ENCODE measurements around the gene NPAS2.

The NPAS2 gene

DNA sequence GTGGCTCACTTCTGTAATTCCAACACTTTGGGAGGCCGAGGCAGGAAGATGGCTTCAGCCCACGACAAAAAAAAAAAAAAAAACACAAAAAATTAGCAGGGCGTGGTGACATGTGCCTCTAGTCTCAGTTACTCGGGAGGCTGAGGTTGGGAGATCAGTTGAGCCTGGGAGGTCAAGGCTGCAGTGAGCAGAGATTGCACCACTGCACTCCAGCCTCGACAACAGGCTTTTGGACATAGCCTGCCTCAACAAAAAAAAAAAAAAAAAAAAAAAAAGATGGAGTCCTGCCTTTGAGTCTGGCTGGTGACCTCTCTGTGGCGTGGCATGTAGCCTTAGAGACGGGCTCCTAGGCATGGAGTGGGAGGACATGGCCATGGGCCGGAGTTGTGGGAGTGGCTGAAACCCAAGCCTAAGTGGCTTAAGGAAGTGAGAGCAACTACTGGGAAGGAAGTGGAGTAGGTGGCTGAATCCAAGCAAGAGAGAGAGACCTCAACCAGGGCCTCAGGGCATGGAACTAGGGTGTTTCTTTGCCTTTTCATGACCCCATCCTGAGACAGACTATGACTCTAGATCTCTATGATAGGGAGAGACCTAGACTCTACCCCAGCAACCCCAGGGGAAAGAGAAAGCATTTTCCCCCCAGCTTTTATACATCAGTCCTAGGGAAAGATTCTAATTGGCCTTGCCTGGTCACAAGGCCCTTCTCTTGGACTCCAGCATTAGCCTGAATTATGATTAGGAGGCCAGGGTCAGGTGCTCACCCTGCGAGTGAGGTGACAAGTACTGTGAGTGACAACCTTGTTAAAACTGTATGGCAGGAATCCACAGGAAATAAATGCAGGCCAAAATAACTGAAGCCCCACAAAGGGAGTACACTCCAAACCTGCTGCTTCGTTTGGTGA is 34.2 kb downstream of the NPAS2 start:
- DNase-seq (ENCODE audit: low read depth), result no peak

DNA sequence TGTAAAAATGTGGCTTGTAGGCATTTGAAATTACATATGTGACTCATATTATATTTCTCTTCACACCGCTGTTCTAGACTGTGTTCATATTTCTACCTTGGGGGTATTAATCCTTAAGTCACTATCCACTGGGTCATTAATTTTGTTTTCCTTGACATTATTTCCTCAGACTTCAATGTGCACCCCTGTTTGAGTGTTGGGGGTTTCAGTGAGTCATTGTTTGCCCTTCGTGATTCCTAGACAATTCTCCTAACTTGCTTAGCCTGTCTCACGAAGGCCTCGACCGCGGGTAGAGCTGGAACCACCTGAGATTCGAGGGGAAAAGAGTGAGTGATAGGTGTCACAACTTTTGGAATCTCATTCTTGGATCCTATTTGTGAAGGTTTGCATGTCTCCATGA is 35.1 kb downstream of the NPAS2 start:
- no peak for DNase-seq (ENCODE audit: low read depth)

DNA sequence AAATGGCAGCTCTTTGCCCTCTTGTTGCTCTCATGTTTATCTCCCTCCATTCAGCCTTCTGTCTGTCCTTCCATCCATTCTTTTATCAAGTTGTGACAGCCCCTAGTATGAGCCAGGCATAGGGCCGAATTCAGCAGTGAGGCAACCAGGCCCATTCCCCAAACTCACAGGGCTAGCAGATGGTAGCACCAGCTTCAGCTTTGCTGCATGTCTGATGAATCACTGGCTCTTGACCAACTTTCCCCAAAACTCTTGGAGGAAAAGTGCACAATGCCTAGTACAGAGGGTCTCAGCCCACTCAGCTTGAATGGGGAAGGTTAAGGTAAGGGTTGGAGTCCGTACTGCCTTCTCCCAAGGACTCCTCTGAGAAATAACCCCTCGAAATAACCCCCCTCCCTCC is 35.7 kb downstream of the NPAS2 start:
- DNase-seq (ENCODE audit: low read depth), result no peak

DNA sequence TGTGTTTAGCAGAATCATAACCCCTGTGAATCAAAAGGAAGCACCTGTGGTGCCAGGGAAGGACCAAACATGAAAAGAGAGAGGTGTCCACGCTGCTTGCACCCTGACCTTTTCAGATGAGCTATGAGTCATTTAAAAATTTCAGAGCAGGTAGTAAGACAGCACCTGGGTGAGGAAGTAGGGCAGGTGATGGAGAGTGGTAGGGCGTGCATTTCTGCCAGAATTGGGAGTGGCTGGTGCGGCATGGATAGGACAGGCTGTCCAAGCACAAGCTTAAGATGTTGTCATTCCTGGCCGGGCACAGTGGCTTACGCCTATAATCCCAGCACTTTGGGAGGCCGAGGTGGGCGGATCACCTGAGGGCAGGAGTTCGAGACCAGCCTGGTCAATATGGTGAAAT is 36.8 kb downstream of the NPAS2 start:
- no peak for DNase-seq (ENCODE audit: low read depth)

DNA sequence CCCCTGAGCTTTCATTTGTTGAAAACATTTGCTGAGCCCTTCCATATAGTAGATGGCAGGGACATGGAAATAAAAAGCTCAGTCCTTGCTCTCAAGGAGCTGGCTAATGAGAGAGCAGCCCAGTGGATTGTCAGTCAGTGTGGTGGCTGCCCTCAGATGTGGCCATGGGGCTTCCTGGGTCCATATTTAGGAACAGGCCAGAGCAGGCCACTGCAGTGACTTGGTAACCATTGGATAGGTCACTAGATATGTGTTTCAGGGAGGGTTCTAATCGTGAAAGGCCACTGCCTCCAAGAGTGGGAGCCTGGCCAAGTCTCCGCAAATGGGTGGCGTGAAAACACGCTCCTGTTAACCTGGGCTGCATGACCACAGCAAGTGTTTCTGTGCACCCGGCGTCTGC is 37.4 kb downstream of the NPAS2 start:
- DNase-seq (ENCODE audit: low read depth), result no peak

DNA sequence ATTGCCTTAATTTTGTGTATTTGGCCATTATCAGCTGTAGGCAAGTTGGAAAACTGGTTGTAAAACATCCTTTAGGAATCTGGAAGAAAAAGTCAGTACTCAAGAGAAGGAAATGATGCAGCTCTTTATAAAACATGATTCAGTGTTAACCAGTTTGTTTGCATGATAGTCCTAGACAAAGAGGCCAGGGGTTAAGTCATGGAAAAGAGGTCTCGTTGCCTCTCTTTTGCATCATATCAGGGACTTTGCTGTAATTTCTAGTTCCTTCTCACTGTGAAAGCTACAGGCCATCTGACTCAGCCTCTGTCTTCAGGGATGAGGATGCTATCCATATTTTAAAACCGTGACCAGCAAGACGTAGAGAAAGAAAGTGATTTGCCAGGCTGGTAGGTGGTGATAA is 38.0 kb downstream of the NPAS2 start:
- DNase-seq (ENCODE audit: low read depth), result no peak

DNA sequence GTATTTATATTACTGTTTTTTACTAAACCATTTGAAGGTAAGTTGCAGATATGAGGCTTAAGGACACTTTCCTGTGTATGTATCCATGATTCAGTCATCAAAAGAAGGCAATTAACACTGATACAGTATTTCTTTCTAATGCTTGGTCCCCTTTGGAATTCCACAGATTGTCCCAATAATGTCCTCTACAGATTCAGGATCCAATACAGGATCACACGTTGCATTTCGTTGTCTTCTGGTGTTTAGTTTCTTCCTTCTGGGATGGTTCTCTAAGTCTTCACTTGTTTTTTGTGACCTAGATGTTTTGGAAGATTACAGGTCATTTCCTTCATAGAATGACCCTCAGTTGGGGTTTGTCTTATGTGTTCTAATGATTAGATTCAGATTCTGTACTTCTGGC is 40.0 kb downstream of the NPAS2 start:
- no peak for DNase-seq (ENCODE audit: low read depth)

DNA sequence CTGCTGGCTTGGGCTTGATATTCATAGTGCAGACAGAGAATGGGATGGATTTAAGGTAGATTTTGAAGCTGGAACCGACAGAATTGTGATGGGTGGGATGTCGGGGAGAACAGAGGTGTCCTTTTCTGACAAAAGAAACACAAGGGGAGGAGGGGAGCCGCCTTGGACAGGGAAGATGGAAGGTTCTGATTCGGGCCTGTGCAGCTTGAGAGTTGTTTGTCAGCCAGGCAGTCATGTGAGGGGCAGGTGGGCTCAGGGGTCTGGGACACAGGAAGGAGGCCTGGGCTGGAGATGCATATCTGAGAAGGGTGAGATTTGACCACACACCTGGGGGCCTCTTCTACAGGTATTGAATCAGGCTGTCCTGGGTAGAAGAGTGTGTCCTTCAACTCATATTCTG is 41.4 kb downstream of the NPAS2 start:
- no peak for DNase-seq (ENCODE audit: low read depth)

DNA sequence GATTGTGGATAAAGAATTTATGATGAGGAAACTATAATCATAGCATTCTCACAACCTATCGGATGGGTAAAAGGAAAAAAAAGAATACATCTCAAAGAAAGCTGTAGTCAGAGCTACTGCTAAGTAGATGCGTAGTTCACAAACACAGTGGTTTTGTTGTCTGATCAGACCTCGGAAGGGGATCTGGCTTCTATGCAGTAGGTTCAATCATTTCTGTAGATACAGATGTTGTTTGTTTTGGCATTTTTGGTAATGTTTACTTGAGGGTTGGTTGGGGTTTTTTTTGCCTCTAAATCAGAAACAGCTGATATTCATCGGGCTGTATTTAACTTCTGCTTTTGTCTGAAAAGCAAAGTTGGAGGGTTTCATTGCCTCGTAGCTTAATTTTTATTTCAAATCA is 42.1 kb downstream of the NPAS2 start:
- DNase-seq (ENCODE audit: low read depth), result no peak

DNA sequence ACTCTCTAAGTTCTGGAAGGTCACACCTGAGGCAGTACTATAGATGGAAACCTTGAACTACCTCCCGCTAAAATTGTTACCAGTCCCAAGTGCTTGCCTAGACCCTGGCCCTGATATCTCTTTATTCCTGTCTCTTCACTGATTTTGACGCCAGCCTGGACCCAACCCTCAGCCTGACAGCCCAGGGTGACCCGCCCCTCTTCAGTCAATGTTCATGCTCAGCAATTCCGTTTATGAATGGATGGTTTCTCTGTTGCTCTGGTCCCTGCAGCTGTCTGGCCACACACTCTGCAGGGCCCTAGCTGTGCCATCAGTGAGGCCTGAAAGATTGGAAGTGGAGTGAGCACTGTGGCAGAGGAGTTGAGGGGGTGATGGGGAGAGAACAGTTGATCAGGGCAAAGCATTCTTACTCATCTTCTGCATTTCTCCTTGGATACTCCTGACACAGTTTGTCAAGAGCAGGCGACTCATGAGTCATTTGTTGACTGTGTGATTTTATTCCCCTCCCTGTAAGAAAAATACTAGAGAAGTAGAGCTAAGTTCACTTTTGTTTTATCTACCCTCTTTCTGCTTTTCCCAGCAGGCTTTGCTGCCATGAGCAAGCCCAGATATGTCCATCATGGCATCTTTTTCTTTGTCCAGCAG is 46.0 kb downstream of the NPAS2 start:
- DNase-seq (ENCODE audit: low read depth), result no peak

DNA sequence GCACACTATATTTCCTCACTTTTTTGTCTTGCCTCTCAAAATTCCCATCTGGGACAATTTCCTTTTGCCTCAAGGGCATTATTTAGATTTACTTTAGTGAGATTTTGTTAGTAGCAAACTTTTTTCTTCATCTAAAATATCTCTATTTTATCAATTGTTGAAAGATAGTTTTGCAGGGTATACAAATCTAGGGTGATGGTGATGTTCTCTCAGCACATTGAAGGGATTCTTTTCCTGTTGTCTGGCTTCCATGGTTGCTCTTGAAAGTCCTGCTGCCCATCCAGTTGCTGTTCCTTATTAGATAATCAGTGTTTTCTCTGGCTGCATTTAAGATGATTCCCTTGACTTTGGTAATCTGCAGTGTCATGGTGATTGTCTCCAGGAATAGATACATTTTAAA is 48.1 kb downstream of the NPAS2 start:
- no peak for DNase-seq (ENCODE audit: low read depth)

DNA sequence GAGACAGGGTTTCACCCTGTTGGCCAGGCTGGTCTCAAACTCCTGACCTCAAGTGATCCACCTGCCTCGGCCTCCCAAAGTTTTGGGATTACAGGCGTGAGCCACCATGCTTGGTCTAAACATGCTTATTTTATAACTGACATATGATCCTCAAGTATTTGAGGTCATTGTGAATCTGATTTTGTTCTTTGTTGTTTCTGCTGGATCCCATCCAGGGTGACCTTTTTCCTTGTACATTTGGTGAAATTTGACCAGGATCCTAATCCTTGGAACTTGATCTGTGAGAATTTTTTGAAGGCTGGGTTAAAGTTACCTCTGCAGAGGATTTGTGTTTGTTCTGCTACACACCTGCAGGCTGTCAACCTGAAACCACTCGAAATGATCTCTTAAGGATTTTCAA is 49.2 kb downstream of the NPAS2 start:
- no peak for DNase-seq (ENCODE audit: low read depth)

DNA sequence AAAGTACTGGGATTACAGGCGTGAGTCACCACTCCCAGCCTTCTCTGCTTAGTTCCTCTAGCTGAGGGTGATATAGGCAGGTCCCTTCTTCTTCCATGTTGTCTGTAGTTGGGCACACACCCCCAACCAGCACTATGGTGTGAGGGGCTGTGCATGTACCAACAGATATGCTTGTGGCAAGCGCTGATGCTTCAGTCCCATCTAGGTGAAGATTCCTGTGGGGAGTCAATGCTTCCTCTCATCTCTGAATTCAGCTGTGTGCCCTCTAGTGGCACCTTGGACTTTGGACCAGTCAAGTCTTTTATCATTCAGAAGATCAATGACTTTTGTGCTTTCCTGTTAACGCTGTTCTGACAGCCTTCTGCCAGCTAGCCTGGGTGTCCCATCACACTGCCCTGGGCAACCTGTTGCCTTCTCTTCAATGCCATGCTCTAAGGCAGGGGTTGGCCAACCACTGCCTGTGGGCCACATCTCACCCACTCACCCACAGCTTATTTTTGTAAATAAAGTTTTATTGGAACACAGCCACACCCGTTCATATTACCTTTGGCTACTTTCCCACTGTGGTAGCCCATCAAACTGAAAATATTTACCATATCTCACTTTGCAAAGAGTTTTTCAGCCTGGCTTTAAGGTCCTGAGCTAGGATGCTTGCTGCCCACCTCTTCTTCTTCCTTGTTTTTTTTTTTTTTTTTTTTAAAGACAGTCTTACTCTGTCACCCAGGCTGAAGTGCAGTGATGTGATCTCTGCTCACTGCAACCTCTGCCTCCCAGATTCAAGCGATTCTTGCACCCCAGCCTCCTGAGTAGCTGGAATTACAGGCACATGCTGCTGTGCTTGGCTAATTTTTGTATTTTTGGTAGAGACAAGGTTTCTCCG is 51.0 kb downstream of the NPAS2 start:
- no peak for DNase-seq (ENCODE audit: low read depth)

DNA sequence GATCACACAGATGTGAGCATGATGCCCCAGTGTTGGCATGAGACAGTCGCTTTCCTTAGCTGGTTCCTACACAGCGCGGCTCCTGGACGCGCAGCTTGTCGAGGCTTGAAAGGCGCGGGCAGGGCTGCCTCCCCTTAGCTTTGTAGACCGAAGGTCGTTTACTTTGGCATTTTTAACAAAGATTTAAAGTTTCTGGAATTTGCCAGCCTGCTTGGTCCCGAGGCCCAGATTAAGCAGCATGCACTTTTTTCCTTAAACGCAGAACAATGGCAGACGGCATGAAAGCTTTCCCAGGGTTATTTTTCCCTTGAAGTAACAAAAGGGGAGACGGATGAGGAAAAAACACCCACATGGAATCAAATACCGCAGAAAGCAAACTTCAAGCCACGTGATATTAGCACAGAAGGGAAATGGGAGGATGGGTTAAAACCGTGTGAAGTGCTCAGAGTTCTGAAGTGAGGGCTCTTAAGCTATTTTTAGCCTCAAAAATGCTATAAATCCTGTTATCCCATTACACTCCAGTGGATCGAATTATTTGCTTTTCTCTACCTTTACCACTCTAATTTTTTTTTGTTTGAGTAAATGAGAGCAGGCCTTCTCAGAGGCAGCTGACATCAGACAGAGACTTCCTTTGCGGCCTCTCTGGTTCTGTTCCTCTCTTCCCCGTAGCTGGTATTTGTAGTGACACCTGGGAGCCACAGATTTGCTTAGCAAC is 55.7 kb downstream of the NPAS2 start:
- DNase-seq (ENCODE audit: low read depth), result no peak

DNA sequence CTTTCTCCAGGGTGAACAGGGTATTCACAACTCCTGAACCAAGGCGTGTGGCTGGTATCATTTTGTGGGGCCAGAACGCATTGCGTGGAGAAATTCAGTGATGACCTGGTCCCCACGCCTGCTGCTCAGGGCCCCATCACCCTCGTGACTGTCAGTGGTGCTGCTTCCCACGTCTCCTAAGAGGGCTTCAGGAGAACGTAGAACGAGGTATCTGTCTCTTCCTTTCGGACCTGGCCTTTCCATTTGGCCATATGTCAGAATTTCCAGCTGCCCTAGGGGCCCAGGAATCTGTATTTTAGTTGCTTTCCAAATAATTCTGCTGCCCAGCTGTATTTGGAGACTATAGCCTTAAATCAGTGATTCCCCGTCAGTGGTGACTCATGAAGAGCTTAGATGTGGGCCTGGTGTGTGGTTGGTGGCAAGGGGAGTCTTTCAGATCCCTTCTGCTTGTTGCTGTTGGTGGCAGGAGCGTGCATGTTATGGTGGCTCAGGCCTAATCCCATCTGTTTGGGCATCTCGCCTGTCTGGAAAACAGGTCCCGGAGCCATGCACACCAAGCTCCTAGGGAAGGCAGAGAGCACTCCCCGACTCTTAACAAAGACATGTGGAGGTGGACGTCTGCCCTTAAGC is 56.4 kb downstream of the NPAS2 start:
- DNase-seq (ENCODE audit: low read depth), result no peak

DNA sequence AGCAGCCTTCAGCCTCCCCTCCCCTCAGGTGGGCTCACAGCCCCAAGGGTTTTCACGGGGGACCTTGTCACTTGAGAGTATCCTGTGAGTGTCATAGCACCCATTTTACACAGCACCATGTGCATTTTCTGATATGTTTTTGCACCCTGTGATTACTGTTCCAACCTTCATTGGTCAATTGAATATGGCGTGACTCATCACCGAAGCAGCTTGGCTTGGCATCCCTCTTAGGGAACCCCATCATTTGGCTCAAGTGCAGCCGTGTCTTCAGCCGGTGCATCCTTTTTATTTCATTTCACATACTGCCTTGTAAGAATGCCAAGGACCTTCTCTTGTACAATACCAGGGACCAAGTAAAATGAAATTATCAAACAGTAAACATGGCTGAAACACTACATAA is 57.6 kb downstream of the NPAS2 start:
- no peak for DNase-seq (ENCODE audit: low read depth)

DNA sequence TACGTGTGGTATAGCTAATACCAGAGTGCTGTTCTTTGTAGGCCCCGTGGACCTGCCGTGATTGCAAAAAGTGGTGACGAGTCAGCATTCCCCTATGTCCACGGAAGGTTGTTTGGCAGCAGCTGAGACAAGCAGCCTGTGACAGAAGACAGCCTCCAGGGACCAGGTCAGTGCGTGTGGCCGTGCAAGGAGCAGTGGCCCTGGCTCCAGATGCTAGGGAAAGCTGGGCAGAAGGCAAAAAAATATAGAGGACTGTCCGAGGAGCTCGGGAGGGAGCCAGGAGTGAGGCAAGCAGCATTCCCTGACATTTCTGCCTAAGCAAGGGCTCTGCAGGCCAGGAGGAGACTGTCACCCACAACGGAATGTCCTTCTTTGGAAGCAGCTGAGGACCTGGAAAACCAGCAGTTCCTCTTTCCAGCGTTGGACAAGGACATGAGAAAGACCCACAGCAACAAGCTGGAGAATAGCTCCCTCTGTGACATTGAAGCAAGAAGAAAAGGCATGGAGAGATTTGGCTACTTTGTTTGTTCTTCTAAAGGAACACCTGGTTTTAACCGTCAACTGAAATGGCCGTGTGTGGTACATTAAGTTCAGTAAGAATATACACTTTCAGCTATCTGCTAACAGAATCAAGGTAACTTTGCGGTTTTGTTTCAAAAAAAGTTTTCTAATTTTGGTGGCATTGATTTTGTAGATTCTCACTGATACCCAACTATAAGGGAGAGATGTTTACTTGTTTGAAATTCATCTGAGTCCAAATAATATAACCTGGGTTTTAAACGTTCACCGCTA is 58.3 kb downstream of the NPAS2 start:
- no peak for DNase-seq (ENCODE audit: low read depth)

DNA sequence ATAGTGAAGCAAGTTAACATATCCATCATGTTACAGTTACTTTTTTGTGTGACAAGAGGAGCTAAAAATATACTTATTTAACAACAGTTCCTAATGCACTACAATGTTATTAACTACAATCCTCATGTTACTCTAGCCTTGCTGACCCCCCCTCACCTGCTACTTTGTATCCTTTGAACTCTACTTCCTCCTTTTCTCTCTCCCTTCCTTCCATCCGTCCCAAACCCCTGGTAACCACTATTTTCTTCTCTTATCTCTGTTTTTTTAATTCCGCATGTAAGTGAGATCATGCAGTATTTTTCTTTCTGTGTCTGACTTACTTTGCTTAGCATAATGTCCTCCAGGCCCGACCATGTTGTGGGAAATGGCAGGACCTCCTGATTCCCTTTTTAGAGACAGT is 59.4 kb downstream of the NPAS2 start:
- no peak for DNase-seq (ENCODE audit: low read depth)

DNA sequence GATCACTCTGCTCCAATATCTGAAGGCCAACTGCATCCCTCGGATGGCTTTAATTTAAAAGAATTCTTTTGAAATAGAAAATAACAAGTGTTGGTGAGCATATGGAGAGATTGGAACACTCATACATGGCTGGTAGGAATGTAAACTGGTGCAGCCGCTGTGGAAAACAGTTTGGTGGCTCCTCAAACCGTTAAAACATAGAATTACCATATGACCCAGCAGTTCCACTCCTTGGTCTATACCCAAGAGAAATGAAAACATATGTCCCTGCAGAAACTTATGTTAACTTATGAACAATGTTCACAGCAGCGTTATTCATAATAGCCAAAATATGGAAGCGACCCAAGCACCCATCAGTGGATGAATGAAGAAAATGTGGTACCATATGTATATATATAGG is 60.1 kb downstream of the NPAS2 start:
- no peak for DNase-seq (ENCODE audit: low read depth)

DNA sequence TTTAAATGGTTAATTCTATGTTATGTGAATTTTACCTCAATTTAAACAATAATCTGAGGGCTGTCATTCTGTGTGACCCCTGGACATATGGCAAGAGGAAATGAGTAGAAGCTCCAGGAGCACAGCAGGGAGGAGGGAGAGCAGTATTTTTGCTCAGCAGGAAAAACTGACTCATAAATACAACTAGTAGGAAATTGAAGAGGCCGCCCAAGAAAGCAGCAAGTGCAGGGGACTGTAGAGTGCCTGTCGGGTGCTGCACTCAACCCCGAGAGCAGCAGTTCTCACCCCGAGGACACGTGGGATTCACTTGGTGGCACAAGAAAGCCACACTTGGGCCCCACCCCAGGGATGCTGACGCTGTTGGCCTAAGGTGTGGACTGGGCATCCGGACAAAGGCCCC is 60.8 kb downstream of the NPAS2 start:
- no peak for DNase-seq (ENCODE audit: low read depth)
